Brain pericyte (primary cell): Measurements from ENCODE around the gene LCT.

Source experiments
- DNase-seq: peaks from one replicate; pipeline ENCODE4 v3.0.0-alpha.2; 2012; ENCODE audit warnings: low read depth, low spot score

The LCT gene

GRCh38 chr2:135742325-135742757, 94.6 kb downstream of the LCT start:
- peak; percentile 39 for DNase-seq

GRCh38 chr2:135741395-135742324, 95.3 kb downstream of the LCT start, which contains the start of gene UBXN4:
UBXN4 (plus strand) TSS chr2:135741855; CDS start chr2:135741930, 75 bp downstream.
- peak; percentile 96 for DNase-seq

GRCh38 chr2:135741043-135741394, 96.0 kb downstream of the LCT start:
- DNase-seq: no peak

- no peak for DNase-seq
Measured at GRCh38 chr2:135740206-135740605, 96.8 kb downstream of the LCT start.
